DOHH2 (cell line): ENCODE data around the gene CACNA1B.
"Not testable (repeated sequence)": the region's sequence is repeated elsewhere in the genome, so short reads cannot be mapped to it uniquely, and the experiment has no call there.

Experiments used
- H3F3A ChIP-seq: fragments of 200-600 bp; sonication (generic), shearing (Covaris generic); 2 replicates; pipeline ENCODE4 v1.6.0; 2016; ENCODE audit warnings: antibody characterized with exemption, mild to moderate bottlenecking; ENCODE audit not compliant: control insufficient read depth, insufficient read depth
- H3K27ac ChIP-seq: fragments of 200-600 bp; sonication (generic); 2 replicates; pipeline ENCODE4 v1.5.1; 2014; ENCODE audit warnings: low read depth, mild to moderate bottlenecking, low read length, moderate library complexity
- H3K27me3 ChIP-seq: fragments of 200-600 bp; sonication (generic); 2 replicates; pipeline ENCODE4 v1.6.1; 2014; ENCODE audit warnings: mild to moderate bottlenecking, low read length, mixed read lengths; ENCODE audit not compliant: control insufficient read depth
- H3K36me3 ChIP-seq: fragments of 200-600 bp; sonication (generic); 2 replicates; pipeline ENCODE4 v1.6.1; 2014; ENCODE audit warnings: mild to moderate bottlenecking, low read length, moderate library complexity, mixed read lengths; ENCODE audit not compliant: control insufficient read depth
- H3K4me1 ChIP-seq: fragments of 200-600 bp; sonication (generic); 2 replicates; pipeline ENCODE4 v1.6.1; 2014; ENCODE audit warnings: mild to moderate bottlenecking, low read length, mixed read lengths; ENCODE audit not compliant: control insufficient read depth
- H3K4me2 ChIP-seq: fragments of 200-600 bp; sonication (generic); 2 replicates; pipeline ENCODE4 v1.6.0; 2014; ENCODE audit warnings: mild to moderate bottlenecking, low read length, moderate library complexity
- H3K4me3 ChIP-seq: fragments of 200-600 bp; sonication (generic); 2 replicates; pipeline ENCODE4 v1.5.1; 2014; ENCODE audit warnings: mild to moderate bottlenecking, low read length, mixed read lengths
- H3K79me2 ChIP-seq: fragments of 200-600 bp; sonication (generic); 2 replicates; pipeline ENCODE4 v1.6.1; 2014; ENCODE audit warnings: mild to moderate bottlenecking, low read length, mixed read lengths; ENCODE audit not compliant: control insufficient read depth
- H3K9me2 ChIP-seq: fragments of 200-600 bp; sonication (generic); replicated peaks from 2 replicates; pipeline ENCODE4 v1.6.1; 2014; ENCODE audit warnings: mild to moderate bottlenecking, low read length, mixed read lengths; ENCODE audit not compliant: control insufficient read depth
- H3K9me3 ChIP-seq: fragments of 200-600 bp; sonication (generic); 2 replicates; pipeline ENCODE4 v1.6.1; 2014; ENCODE audit warnings: antibody characterized with exemption, low read length, mixed read lengths; ENCODE audit not compliant: control insufficient read depth, insufficient read depth
- H4K20me1 ChIP-seq: fragments of 200-600 bp; sonication (generic); 2 replicates; pipeline ENCODE4 v1.6.0; 2014; ENCODE audit warnings: low read depth, mild to moderate bottlenecking, antibody characterized with exemption, low read length, moderate library complexity; ENCODE audit not compliant: control insufficient read depth, insufficient read depth
- EZH2phosphoT487 ChIP-seq: fragments of 200-600 bp; sonication (generic); IDR thresholded peaks from 2 replicates; pipeline ENCODE4 v1.6.1; 2017; ENCODE audit warnings: borderline replicate concordance, mild to moderate bottlenecking, antibody characterized with exemption, low read length, moderate library complexity, mixed read lengths
- TF ChIP-seq, protein P1 (sequence below): fragments of 200-600 bp; sonication (generic); IDR thresholded peaks from one replicate; pipeline ENCODE4 v1.5.1; 2014; ENCODE audit warnings: antibody characterized with exemption, mild to moderate bottlenecking, low read depth, low read length; ENCODE audit not compliant: poor library complexity, severe bottlenecking

CACNA1B gene

DNA sequence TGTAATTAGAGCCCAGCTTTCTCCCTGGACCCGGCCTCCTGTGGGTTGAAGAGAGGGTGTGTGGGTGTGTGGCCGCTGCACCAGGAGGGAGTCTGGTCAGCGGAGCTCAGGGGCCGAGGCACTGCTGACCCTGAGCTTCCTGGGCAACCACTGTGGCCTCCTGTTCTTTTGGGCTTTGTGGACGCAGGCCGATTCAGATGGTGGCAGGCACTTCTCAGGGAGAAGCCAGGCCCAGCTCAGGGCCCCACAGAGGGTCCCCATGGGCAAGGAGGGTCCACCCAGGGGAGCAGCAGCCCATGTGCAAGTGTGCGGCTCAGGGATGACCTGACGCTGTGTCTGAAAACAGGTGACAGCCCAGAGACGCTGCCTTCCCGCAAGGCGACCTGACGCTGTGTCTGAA, 11.0 kb downstream of the CACNA1B start:
- not testable (repeated sequence) for H3F3A ChIP-seq, H3K9me3 ChIP-seq, H3K79me2 ChIP-seq, H3K4me3 ChIP-seq, H4K20me1 ChIP-seq, H3K36me3 ChIP-seq, H3K9me2 ChIP-seq, H3K27ac ChIP-seq, H3K4me2 ChIP-seq, H3K4me1 ChIP-seq, H3K27me3 ChIP-seq

DNA sequence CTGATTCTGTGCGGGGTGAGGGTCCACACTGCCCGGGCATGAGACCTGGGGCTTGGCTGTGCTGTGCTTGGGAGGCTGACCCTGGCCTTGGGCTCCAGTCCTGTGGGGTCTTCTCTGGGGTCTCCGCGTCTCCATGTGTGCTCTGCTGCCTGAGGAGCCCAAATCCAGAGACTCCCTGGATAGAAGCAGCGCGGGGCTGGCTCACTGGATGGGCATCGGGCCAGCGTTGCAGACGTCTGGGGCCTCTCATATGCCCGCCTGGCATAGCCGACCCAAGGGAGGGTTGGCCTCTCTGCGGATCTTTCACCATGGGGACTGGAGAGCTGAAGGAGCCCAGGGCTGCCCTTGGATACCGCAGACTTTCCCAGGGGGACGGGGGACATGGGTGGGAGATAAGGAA, 12.4 kb downstream of the CACNA1B start:
- not testable (repeated sequence) for H3K27ac ChIP-seq, H3K9me2 ChIP-seq, H3K9me3 ChIP-seq, H3K4me2 ChIP-seq, H3K4me3 ChIP-seq, H3K79me2 ChIP-seq, H3F3A ChIP-seq, H4K20me1 ChIP-seq, H3K4me1 ChIP-seq, H3K36me3 ChIP-seq, H3K27me3 ChIP-seq

DNA sequence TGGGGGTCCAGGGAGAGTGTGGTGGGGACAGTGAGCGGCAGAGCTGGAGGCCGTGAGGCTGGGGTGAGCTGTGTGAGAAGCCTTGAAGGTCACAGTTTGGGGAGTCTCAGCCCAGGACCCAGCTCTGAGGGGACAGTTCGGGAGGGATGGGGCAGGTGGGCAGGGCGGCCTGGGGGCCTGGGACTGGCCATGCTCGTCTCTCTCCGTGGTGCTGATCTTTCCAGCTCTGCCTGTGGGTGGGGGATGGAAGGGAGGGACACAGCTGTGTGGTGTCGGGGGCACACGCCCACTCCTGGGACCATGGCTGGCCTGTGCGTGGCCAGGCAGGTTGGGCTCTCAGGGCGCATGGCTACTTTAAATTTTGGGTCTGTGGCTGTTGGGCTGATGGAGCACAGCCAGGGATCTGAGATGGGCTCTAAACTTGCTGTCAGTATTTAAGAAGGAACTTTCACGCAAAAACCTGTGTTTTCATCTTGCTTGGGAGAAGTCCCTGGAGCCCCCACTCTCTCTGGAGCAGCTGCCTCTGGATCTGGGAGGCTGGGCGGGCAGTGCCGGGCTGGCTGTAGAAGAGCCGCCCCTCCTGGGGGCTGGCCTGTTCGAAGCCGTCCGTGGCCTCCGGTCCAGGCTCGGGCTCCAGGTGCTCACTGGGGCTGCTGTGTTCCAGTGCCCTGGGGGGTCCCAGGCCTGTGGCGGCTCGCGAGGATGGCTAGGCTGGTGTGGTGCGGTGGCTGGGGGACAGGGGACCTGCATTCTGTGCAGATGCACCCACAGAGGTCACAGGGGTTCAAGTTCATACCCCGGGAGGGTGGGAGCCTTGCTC, 13.4 kb downstream of the CACNA1B start:
- H3K27ac ChIP-seq, H3K4me2 ChIP-seq, H4K20me1 ChIP-seq, H3K4me1 ChIP-seq, H3K4me3 ChIP-seq, H3K9me2 ChIP-seq, H3K9me3 ChIP-seq, H3F3A ChIP-seq, H3K27me3 ChIP-seq, H3K79me2 ChIP-seq, H3K36me3 ChIP-seq: not testable (repeated sequence)

DNA sequence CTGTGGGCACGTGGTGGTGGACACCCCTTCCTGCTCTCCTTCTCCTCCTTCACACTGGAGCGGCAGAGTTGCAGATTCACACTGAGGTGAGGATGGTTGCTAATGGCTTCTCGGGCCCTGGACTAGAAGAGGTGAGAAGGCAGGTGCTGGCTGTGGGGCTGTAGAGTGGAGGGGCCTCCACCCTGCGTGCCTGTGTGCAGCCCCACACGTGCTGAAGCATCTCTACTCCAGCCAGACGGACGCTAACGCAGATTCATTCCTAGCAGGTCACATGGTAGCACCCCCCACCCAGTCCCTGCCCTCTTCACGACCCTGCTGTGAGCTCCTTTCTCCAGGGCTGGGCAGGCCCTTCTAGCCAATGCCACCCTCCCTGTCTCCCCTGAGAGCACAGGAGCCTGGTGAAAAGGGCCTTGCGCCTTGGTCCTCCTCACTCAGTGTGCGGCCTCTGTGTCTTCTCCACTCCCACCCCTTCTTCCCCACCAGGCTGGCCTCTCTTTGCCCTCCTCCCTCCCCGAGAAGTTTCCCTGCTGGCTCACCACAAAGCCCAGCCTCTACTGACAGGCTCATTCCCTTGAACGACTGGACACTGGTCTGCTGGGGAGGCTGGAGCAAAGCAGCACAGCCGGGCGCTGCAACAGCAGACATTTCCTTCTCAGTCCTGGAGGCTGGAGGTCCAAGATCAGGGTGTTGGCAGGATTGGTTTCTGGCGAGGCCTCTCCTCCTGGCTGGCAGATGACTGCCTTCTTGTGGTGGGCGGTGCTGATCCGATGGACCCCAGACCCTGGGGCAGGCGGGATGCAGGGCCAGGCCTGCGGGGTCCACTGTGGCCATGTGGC, 14.2 kb downstream of the CACNA1B start:
- no peaks in the 10 kb centered on the region for H3K79me2 ChIP-seq
- no peak overlapping the region for H3K27ac ChIP-seq
- no peak overlapping the region for H3K4me3 ChIP-seq
- H3F3A ChIP-seq: no peaks in the 10 kb centered on the region
- no peaks in the 10 kb centered on the region for H3K9me2 ChIP-seq
- no peaks in the 10 kb centered on the region for H3K9me3 ChIP-seq
- no peak overlapping the region for H3K4me2 ChIP-seq
- H3K27me3 ChIP-seq: peaks cover 3% of the 10 kb centered on the region; the same call in 1 of the 2 replicates
- TF ChIP-seq, protein P1, sequence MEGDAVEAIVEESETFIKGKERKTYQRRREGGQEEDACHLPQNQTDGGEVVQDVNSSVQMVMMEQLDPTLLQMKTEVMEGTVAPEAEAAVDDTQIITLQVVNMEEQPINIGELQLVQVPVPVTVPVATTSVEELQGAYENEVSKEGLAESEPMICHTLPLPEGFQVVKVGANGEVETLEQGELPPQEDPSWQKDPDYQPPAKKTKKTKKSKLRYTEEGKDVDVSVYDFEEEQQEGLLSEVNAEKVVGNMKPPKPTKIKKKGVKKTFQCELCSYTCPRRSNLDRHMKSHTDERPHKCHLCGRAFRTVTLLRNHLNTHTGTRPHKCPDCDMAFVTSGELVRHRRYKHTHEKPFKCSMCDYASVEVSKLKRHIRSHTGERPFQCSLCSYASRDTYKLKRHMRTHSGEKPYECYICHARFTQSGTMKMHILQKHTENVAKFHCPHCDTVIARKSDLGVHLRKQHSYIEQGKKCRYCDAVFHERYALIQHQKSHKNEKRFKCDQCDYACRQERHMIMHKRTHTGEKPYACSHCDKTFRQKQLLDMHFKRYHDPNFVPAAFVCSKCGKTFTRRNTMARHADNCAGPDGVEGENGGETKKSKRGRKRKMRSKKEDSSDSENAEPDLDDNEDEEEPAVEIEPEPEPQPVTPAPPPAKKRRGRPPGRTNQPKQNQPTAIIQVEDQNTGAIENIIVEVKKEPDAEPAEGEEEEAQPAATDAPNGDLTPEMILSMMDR: no peak
- TF ChIP-seq EZH2phosphoT487: no peak
- no peaks in the 10 kb centered on the region for H3K4me1 ChIP-seq
- no peaks in the 10 kb centered on the region for H3K36me3 ChIP-seq
- no peaks in the 10 kb centered on the region for H4K20me1 ChIP-seq
